ENCODE results near the gene RAB40B. TPM values are rescaled to one million over a fixed set of nuclear protein-coding genes. Genes with fewer than 3 reads are reported as not detected.

Gene RAB40B
- total RNA-seq, 4 donors from 2014 or later: 19.0 to 52.7 (median 24.4) TPM

DNA sequence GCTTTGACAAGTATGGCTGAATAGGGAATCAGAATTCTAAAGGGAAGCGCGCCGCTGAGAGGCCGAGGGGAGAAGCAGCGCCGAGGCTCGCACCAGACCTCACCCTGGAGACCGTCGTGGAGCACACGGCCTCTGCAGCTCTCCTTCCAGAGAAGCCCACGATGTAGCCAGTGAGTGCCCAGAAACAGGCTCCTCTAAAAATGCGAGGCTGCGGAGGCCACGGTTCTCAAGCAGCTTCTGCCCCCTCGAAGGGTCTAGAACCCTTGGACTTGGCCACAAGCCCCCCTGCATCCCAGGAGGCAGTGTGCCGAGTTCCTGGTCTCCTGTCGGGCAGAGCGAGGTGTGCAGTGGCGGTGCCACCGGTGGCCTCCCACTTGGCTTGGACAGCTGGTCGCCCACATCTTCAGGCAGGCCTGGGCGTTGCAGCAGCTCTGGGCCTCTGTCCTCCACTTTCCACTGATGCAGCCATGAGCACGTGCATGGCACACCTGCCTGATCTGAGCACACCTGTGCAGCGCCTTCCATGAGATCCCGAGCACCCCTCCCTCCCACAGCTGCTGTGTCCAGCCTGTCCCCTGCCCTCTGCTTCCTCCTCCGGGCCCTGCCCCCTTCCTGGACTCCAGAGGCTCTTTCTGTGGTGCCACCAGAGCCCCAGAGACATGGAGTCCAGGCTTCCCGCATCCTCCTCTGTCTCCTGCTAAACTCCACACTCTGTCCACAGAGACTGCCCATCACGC, 31.4 kb downstream of the RAB40B start:
- H3K4me1 ChIP-seq: peaks cover 5 to 8% of the 10 kb centered on the region in 2 donors
- no peaks in the 10 kb centered on the region for H3K27me3 ChIP-seq
- DNase-seq (no peak), ATAC-seq (no peak)
- TF ChIP-seq POLR2A (IDR thresholded peaks at IDR 0.05): no peak
- TF ChIP-seq, protein P1, sequence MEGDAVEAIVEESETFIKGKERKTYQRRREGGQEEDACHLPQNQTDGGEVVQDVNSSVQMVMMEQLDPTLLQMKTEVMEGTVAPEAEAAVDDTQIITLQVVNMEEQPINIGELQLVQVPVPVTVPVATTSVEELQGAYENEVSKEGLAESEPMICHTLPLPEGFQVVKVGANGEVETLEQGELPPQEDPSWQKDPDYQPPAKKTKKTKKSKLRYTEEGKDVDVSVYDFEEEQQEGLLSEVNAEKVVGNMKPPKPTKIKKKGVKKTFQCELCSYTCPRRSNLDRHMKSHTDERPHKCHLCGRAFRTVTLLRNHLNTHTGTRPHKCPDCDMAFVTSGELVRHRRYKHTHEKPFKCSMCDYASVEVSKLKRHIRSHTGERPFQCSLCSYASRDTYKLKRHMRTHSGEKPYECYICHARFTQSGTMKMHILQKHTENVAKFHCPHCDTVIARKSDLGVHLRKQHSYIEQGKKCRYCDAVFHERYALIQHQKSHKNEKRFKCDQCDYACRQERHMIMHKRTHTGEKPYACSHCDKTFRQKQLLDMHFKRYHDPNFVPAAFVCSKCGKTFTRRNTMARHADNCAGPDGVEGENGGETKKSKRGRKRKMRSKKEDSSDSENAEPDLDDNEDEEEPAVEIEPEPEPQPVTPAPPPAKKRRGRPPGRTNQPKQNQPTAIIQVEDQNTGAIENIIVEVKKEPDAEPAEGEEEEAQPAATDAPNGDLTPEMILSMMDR (IDR thresholded peaks at IDR 0.05 in 4 of 5, conservative IDR thresholded peaks at IDR 0.05 in 1 of 5): no peak
- intact Hi-C loops (cut with DNase I; ENCODE audit: low total_unique reads): no loop called here
- no peak overlapping the region for H3K4me3 ChIP-seq
- H3K27ac ChIP-seq: no peak overlapping the region
- in situ Hi-C loops (cut with MboI; ENCODE audit: low sequenced_read_pairs in 4 of 4): loop anchor here in 2 of 4 donors (25.0 kb wide), 1 partner anchor 95 kb away; the partner anchor contains the start of gene TBCD (in 2 of the 2)
- H3K9me3 ChIP-seq: no peaks in the 10 kb centered on the region
- no peaks in the 10 kb centered on the region for H3K36me3 ChIP-seq

DNA sequence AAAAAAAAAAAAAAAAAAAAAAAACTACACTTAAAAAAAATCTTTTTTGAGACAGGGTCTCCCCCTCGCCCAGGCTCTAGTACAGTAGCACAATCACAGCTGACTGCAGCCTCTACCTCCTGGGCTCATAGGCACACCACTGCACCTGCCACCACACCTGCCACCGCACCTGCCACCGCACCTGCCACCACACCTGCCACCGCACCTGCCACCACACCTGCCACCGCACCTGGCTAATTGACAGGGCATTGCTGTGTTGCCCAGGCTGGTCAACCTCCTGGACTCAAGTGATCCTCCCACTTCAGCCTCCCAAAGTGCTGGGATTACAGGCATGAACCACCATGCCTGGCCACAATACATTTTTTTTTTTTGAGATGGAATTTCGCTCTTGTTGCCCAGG, 32.6 kb downstream of the RAB40B start:
- intact Hi-C loops (cut with DNase I; ENCODE audit: low total_unique reads): loop anchor here (2.0 kb wide), 1 partner anchor 101 kb away; no protein-coding TSS in a partner anchor

DNA sequence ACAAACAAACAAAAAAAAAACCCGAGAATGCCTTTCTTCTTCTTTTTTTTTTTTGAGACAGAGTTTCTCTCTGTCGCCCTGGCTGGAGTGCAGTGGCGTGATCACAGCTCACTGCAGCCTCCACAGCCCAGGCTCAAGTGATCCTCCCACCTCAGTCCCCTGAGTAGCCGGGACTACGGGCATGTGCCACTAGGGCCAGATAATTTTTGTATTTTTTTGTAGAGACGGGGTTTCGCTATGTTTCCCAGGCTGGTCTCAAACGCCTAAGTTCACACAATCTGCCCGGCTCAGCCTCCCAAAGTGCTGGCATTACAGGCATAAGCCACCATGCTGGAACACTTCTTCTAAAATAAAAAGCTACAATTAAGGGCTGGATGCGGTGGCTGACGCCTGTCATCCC, 33.3 kb downstream of the RAB40B start:
- no peaks in the 10 kb centered on the region for H3K27me3 ChIP-seq
- H3K9me3 ChIP-seq: no peaks in the 10 kb centered on the region
- DNase-seq: no peak
- intact Hi-C loops (cut with DNase I; ENCODE audit: low total_unique reads): loop anchor here (2.0 kb wide), 1 partner anchor 102 kb away; no protein-coding TSS in a partner anchor
- H3K4me1 ChIP-seq: peaks cover 5 to 8% of the 10 kb centered on the region in 2 donors
- TF ChIP-seq POLR2A (IDR thresholded peaks at IDR 0.05): no peak
- in situ Hi-C loops (cut with MboI; ENCODE audit: low sequenced_read_pairs in 4 of 4): loop anchor here in 2 of 4 donors (25.0 kb wide), 1 partner anchor 97 kb away; the partner anchor contains the start of gene TBCD (in 2 of the 2)
- no peaks in the 10 kb centered on the region for H3K36me3 ChIP-seq
- no peak for ATAC-seq
- H3K27ac ChIP-seq: no peak overlapping the region
- no peak overlapping the region for H3K4me3 ChIP-seq

More for the DNA sequence above, 32.6 kb downstream of the RAB40B start:
- H3K9me3 ChIP-seq: no peaks in the 10 kb centered on the region
- DNase-seq (no peak), ATAC-seq (no peak)
- H3K36me3 ChIP-seq: no peaks in the 10 kb centered on the region
- no peak overlapping the region for H3K27ac ChIP-seq
- in situ Hi-C loops (cut with MboI; ENCODE audit: low sequenced_read_pairs in 4 of 4): loop anchor here in 2 of 4 donors (25.0 kb wide), 1 partner anchor 96 kb away; the partner anchor contains the start of gene TBCD (in 2 of the 2)
- TF ChIP-seq POLR2A (IDR thresholded peaks at IDR 0.05): no peak
- TF ChIP-seq, protein P1 (IDR thresholded peaks at IDR 0.05 in 4 of 5, conservative IDR thresholded peaks at IDR 0.05 in 1 of 5): no peak
- peaks cover 5 to 8% of the 10 kb centered on the region in 2 donors for H3K4me1 ChIP-seq
- H3K4me3 ChIP-seq: no peak overlapping the region
- no peaks in the 10 kb centered on the region for H3K27me3 ChIP-seq

DNA sequence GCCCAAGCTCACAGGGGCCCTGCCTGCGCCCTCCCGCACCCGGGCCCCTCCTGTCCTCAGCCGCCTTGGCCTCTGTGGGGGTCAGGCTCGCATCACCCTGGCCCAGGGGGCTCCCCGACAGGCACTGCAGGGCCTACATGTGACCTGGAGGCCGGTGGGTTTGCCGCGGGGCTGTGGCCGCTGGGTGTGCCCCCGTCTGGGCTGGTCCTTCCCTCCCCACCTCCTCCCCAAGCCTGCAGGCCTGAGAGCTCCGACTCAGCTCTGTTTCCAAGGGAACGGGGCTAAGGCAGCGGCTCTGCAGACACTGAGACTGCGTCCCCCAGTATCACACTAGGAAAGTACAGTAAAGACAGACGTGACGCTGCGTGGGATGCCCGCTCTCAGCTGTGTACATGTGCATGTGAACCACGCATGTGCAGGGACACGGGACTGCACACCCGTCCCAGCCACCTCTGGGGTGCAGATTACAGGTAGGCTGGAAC, 33.8 kb downstream of the RAB40B start:
- Histone ChIP-seq H3K9me3 (no peaks in the 10 kb centered on the region), H3K4me1 (peaks cover 5 to 7% of the 10 kb centered on the region in 2 donors), H3K27ac (no peak overlapping the region), H3K27me3 (no peaks in the 10 kb centered on the region), H3K4me3 (no peak overlapping the region), H3K36me3 (no peaks in the 10 kb centered on the region)
- DNase-seq: no peak
- no peak for TF ChIP-seq POLR2A (IDR thresholded peaks at IDR 0.05)
- TF ChIP-seq, protein P1 (IDR thresholded peaks at IDR 0.05 in 4 of 5, conservative IDR thresholded peaks at IDR 0.05 in 1 of 5): no peak
- intact Hi-C loops (cut with DNase I; ENCODE audit: low total_unique reads): loop anchor here (2.0 kb wide), 1 partner anchor 102 kb away; no protein-coding TSS in a partner anchor
- in situ Hi-C loops (cut with MboI; ENCODE audit: low sequenced_read_pairs in 4 of 4): loop anchor here in 2 of 4 donors (25.0 kb wide), 1 partner anchor 98 kb away; the partner anchor contains the start of gene TBCD (in 2 of the 2)
- no peak for ATAC-seq

DNA sequence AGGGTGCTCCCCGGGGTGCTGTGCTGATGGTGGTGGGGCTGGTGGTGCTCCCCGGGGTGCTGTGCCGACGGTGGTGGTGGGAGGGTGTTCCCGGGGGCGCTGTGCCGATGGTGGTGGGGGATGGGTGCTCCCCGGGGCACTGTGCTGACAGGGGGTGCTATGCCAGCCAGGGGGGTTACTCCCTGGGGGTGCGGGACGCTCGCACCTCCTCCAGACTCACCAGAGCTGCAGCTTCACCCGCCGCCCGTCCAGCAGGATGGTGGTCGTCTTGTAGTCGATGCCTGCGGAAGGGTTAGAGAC, 34.3 kb downstream of the RAB40B start:
- TF ChIP-seq, protein P1 (IDR thresholded peaks at IDR 0.05 in 4 of 5, conservative IDR thresholded peaks at IDR 0.05 in 1 of 5): no peak
- ATAC-seq (no peak), DNase-seq (no peak)
- intact Hi-C loops (cut with DNase I; ENCODE audit: low total_unique reads) (loop anchor here (2.0 kb wide), 1 partner anchor 103 kb away; no protein-coding TSS in a partner anchor), in situ Hi-C loops (cut with MboI; ENCODE audit: low sequenced_read_pairs in 4 of 4) (loop anchor here in 2 of 4 donors (25.0 kb wide), 1 partner anchor 98 kb away; the partner anchor contains the start of gene TBCD (in 2 of the 2))
- no peaks in the 10 kb centered on the region for H3K9me3 ChIP-seq
- H3K4me1 ChIP-seq: peaks cover 2 to 5% of the 10 kb centered on the region in 2 donors
- no peak overlapping the region for H3K27ac ChIP-seq
- H3K36me3 ChIP-seq: no peaks in the 10 kb centered on the region
- H3K27me3 ChIP-seq: no peaks in the 10 kb centered on the region
- H3K4me3 ChIP-seq: no peak overlapping the region

All from gastrocnemius medialis (tissue), 4 donors.